HG02981 (cell line): Measurements from ENCODE around the gene KIT.
"Not testable (repeated sequence)": the region's sequence is repeated elsewhere in the genome, so short reads cannot be mapped to it uniquely, and the experiment has no call there.

Source experiments
- ATAC-seq: cut with Tn5 transposase; IDR thresholded peaks from one replicate; pipeline ENCODE4 v1.9.1; 2021; ENCODE audit warnings: mild to moderate bottlenecking, moderate library complexity; ENCODE audit not compliant: unreplicated experiment

The KIT gene

GRCh38 chr4:54657551-54658251 lies at the start of gene KIT:
Gene KIT (plus strand): TSS chr4:54657957. CDS start chr4:54658015, 58 bp downstream.
- ATAC-seq: peak; percentile 4

- no peak for ATAC-seq
Observed at GRCh38 chr4:54609310-54609709, 48.4 kb upstream of the KIT start.

DNA sequence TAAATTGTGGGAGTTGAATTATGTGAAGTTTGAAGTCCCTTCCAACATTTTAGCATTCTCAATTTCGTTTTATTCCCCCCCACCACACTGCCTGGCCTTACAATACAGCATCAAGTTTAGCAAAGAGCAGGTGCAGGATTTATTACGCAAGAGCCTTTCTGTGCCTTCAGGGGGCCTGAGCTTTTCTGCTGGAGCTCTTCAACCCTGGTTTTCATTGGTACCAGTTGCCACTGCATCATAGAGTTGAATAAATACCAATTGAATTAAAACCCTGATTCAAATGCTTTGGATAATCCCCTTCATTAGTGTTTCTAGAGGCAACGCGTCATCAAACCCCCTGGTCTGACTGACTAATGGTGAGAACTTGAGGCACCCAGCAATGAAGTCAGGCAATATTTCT lies 43.6 kb upstream of the KIT start:
- no peak for ATAC-seq

GRCh38 chr4:54620773-54621172 lies 37.0 kb upstream of the KIT start:
- ATAC-seq: no peak

- ATAC-seq: no peak
Observed at GRCh38 chr4:54625391-54625790, 32.4 kb upstream of the KIT start.

- no peak for ATAC-seq
Observed at GRCh38 chr4:54626113-54626512, 31.6 kb upstream of the KIT start.

GRCh38 chr4:54632537-54632936 lies 25.2 kb upstream of the KIT start:
- no peak for ATAC-seq

GRCh38 chr4:54633102-54633740 lies 24.5 kb upstream of the KIT start:
- not testable (repeated sequence) for ATAC-seq

DNA sequence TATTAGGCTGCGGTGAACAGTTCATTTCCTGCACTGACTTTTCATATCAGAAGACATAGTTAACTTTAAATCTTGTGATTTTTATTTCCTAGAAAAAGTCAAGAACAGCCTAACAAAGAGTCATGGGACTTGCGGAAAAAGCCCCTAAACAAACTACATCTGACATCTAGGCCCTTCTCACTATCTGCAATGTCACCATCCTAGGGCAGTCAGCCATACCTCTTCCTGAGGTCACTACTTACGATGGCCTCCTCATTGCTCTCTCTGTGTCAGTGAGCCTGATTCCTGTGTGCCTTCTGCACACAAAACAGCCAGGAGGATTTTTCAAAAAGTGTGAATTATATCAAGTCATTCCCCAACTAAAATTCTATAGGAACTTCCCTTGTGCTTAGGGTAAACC lies 22.4 kb upstream of the KIT start:
- ATAC-seq: no peak

- ATAC-seq: no peak
Observed at GRCh38 chr4:54637325-54637724, 20.4 kb upstream of the KIT start.

DNA sequence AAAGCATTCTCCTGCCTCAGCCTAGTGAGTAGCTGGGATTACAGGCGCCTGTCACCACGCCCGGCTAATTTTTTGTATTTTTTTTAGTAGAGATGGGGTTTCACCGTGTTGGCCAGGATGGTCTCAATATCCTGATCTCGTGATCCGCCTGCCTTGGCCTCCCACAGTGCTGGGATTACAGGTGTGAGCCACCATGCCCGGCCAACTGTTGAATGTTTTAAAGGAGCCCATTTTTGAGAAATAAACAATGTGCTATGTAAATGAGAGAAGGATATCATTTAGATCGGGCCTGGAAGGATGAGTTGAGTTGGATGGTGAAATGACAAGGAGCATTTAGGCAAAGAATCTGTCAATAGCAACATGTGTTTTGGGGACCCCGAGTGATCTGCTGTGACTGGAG lies 16.7 kb upstream of the KIT start:
- ATAC-seq: not testable (repeated sequence)

DNA sequence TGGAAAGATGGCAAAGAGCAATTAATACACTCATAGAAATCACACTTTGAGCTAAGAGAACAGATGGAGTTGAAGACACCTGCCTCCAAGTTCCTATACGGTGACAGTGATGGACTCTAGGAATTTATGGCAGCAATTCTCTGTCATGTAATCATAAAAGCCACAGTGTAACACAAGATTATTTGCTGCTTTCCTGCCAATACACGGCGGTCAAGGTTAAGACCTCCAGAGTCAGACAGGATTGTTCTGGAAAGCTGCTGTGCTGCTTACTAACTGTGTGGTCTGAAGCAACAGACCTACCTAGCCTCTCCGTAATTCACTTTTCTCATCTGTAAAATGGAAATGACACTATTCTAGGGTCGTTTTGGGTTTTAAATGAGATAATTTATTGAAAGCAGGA lies 14.6 kb upstream of the KIT start:
- no peak for ATAC-seq

DNA sequence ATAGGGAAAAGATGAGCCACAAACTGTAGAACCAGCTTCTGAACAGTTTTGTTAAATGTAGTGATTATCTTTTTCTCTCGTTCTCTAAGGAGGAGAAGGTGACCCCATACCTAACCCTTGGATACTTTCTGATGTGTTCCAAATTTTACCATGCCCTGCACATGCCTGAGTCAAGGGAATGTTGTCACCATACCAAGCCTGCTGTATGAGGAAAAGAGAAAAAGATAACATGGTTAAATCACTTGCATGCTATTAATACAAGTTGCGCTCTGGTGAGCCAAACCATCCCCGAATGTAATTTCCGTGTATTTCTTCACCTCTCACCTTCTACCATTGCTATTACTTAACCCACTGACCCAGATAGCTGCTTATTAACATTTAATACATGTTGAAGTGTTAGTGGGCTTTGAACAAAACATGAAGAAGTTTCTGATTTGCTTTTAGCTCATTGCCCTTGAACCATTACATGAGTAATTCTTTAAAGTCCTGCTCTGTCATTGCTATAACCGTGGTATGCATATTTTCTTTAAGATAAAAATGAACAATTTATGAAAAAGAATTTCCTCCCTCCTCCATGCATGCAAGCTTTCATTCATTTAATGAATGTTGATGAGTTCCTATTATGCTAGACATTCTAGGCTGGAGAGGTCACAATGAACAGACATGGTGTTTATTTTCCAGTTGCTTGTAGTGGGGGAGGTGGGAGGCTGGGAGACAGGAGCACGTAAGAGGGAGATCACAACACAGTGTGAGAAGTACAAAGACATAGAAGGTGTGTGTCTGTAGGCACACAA lies 13.6 kb upstream of the KIT start:
- ATAC-seq: no peak

DNA sequence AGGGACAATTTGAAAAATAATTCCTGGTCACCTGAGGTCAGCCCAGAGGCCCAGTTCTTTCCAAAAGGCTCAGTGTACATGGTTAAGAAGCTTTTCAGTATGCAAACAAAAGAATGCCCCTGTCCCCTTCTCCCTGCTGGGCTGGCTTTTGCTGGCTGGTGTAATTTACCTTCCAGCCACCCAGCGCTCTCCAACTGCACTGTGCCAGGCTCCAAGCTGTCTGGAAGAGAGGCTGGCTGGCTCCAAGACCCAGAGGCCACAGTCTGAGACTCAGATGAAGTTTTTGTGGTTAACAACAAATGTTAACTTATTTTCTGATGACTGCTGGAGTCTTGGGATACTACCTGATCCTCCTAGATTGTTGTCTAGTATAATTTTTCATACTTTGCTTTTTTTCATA lies 11.9 kb upstream of the KIT start:
- ATAC-seq: no peak

- no peak for ATAC-seq
Observed at GRCh38 chr4:54647070-54647469, 10.7 kb upstream of the KIT start.

- ATAC-seq: no peak
Observed at GRCh38 chr4:54651050-54651449, 6.7 kb upstream of the KIT start.

- no peak for ATAC-seq
Observed at GRCh38 chr4:54654753-54655152, 3.0 kb upstream of the KIT start.

DNA sequence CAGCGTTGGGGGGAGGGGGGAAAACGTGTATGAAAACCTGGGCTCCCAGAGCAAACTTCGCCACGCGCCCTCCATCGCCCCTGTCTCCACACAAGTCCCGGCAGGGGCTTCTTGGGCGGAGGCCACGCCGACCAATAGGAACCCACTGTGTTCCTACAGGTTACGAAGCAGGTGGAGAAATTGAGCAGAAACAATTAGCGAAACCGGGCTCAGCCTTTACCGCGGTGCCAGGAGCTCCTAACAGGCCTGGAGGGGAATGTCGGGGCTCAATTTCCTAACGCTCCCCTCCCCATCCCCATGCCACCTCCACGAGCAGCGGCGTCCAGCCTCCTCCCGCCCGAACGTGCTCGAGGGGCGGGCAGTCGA lies 589 bp upstream of the KIT start:
- ATAC-seq: no peak

- ATAC-seq: peak; percentile 62
Observed at GRCh38 chr4:54658252-54659093, 716 bp downstream of the KIT start.

GRCh38 chr4:54659313-54659712 lies 1.6 kb downstream of the KIT start:
- ATAC-seq: no peak
